Kidney (tissue), 14 donors: Measurements from ENCODE around the gene GRIN2A. TPM values are rescaled to one million over a fixed set of nuclear protein-coding genes. Genes with fewer than 3 reads are reported as not detected.

ENCODE experiments used
- DNase-seq, 5 donors: peaks; one replicate each; pipeline ENCODE4 v3.0.0-alpha.2; 2013 to 2020
- FAIRE-seq: peaks from 2 replicates; lab custom pipeline; 2012; peaks lifted over from hg19 to GRCh38; lab: Jason Lieb, UNC
- H3K27ac ChIP-seq, 2 donors: one replicate each; pipeline ENCODE4 v1.7.0; 2013; ENCODE audit warnings: low read depth in 2 of 2, low read length in 2 of 2, inconsistent platforms in 1 of 2
- H3K27me3 ChIP-seq: one replicate; pipeline ENCODE4 v1.7.1; 2013; ENCODE audit warnings: low read length, inconsistent platforms; ENCODE audit not compliant: control insufficient read depth, insufficient read depth
- H3K36me3 ChIP-seq, 3 donors: one replicate each; pipeline versions ENCODE4 v1.7.0 to v1.7.1; 2013; ENCODE audit warnings: low read length in 3 of 3, control low read depth in 1 of 3, inconsistent platforms in 1 of 3; ENCODE audit not compliant: insufficient read depth in 3 of 3, control insufficient read depth in 2 of 3
- H3K4me1 ChIP-seq, 3 donors: one replicate each; pipeline versions ENCODE4 v1.7.0 to v1.7.1; 2013; ENCODE audit warnings: low read length in 3 of 3, inconsistent platforms in 1 of 3, low read depth in 1 of 3; ENCODE audit not compliant: control insufficient read depth in 2 of 3, insufficient read depth in 2 of 3
- H3K4me3 ChIP-seq, 3 donors: one replicate each; pipeline versions ENCODE4 v1.7.0 to v1.8.1; 2013; ENCODE audit warnings: low read length in 3 of 3, control low read depth in 1 of 3, inconsistent platforms in 1 of 3
- H3K9ac ChIP-seq, 3 donors: one replicate each; pipeline versions ENCODE4 v1.7.0 to v1.7.1; 2013; ENCODE audit warnings: low read length in 3 of 3, control low read depth in 1 of 3, inconsistent platforms in 1 of 3
- H3K9me3 ChIP-seq, 3 donors: one replicate each; pipeline versions ENCODE4 v1.7.0 to v1.7.1; 2013; ENCODE audit warnings: low read length in 3 of 3, control low read depth in 1 of 3, inconsistent platforms in 1 of 3; ENCODE audit not compliant: control insufficient read depth in 2 of 3, insufficient read depth in 1 of 3
- CTCF ChIP-seq: IDR thresholded peaks from 3 replicates; pipeline ENCODE4 v1.5.1; 2012; ENCODE audit warnings: mild to moderate bottlenecking, moderate library complexity, borderline replicate concordance; ENCODE audit not compliant: insufficient read depth; ENCODE audit errors: extremely low read depth
- intact Hi-C: fragments of 100-400 bp; cut with DNase I; formaldehyde crosslinking; loops from one replicate; pipeline ENCODE4 v1.11.1; 2022
- polyA plus RNA-seq: library from polyadenylated mRNA; stranded (reverse); fragments of 350-450 nt; fragmentation: Illumina TruSeq; extraction: RNeasy Lipid Tissue Mini Kit (QIAGEN cat#74804); gene quantifications from one replicate; pipeline ENCODE4 v1.2.3, GENCODE V29; 2014; ENCODE audit warnings: low read depth, low replicate concordance; ENCODE audit not compliant: insufficient read depth
- total RNA-seq: library from RNA; stranded (reverse); fragmentation: NEBNext Ultra II Directional; extraction: Animal tissue kit (Norgen Biotek cat#: 25700); gene quantifications from one replicate; pipeline ENCODE4 v1.2.1, GENCODE V29; 2021
- donor health status: control.
- donor health status: control.
- donor health status: control.
- donor health status: control.
- donor health status: control.
- donor health status: DM: yes; HTN: yes; CAD: no.
- donor health status: Normal renal cell carcinoma (clear cell type).

Gene GRIN2A
- total and polyA plus RNA-seq, 2 donors from 2014 or later: 0.28 to 6.5 TPM

- no peak overlapping the region for H3K9ac ChIP-seq
- H3K27me3 ChIP-seq: no peaks in the 10 kb centered on the region
- DNase-seq: no peak
- no peak for FAIRE-seq
- no peak overlapping the region for H3K4me3 ChIP-seq
- H3K9me3 ChIP-seq: no peaks in the 10 kb centered on the region
- no peak for TF ChIP-seq CTCF
- H3K27ac ChIP-seq: no peak overlapping the region
- intact Hi-C loops: no loop called here
- no peaks in the 10 kb centered on the region for H3K36me3 ChIP-seq
- H3K4me1 ChIP-seq: no peaks in the 10 kb centered on the region
Measured at GRCh38 chr16:9736547-9736946, 445.7 kb downstream of the GRIN2A start.

- TF ChIP-seq CTCF: no peak
- no peak for FAIRE-seq
- no peak overlapping the region for H3K27ac ChIP-seq
- no peak for DNase-seq
- no peaks in the 10 kb centered on the region for H3K4me1 ChIP-seq
- H3K36me3 ChIP-seq: no peaks in the 10 kb centered on the region
- no peak overlapping the region for H3K9ac ChIP-seq
- H3K9me3 ChIP-seq: no peaks in the 10 kb centered on the region
- no peak overlapping the region for H3K4me3 ChIP-seq
- intact Hi-C loops: loop anchor here (10.0 kb wide), 1 partner anchor 62 kb away; no protein-coding TSS in a partner anchor
- H3K27me3 ChIP-seq: no peaks in the 10 kb centered on the region
Measured at GRCh38 chr16:9723136-9723535, 459.1 kb downstream of the GRIN2A start.

- no peaks in the 10 kb centered on the region for H3K9me3 ChIP-seq
- intact Hi-C loops: no loop called here
- no peak overlapping the region for H3K27ac ChIP-seq
- no peaks in the 10 kb centered on the region for H3K27me3 ChIP-seq
- no peak overlapping the region for H3K4me3 ChIP-seq
- no peak for TF ChIP-seq CTCF
- H3K36me3 ChIP-seq: no peaks in the 10 kb centered on the region
- no peak overlapping the region for H3K9ac ChIP-seq
- H3K4me1 ChIP-seq: no peaks in the 10 kb centered on the region
- FAIRE-seq: no peak
- no peak for DNase-seq
Measured at GRCh38 chr16:9713907-9714306, 468.3 kb downstream of the GRIN2A start.

GRCh38 chr16:9713156-9713555, 469.1 kb downstream of the GRIN2A start:
- FAIRE-seq (no peak), DNase-seq (peak in 3 of 5 donors; percentile 11 to 56 (median 53))
- H3K9ac ChIP-seq: no peak overlapping the region
- H3K27me3 ChIP-seq: no peaks in the 10 kb centered on the region
- no peak overlapping the region for H3K27ac ChIP-seq
- H3K9me3 ChIP-seq: no peaks in the 10 kb centered on the region
- intact Hi-C loops: no loop called here
- H3K4me1 ChIP-seq: no peaks in the 10 kb centered on the region
- TF ChIP-seq CTCF: no peak
- no peak overlapping the region for H3K4me3 ChIP-seq
- no peaks in the 10 kb centered on the region for H3K36me3 ChIP-seq
